T-helper 22 cell (primary cell): Measurements from ENCODE around the gene ULK4.
"Not testable (repeated sequence)": the region's sequence is repeated elsewhere in the genome, so short reads cannot be mapped to it uniquely, and the experiment has no call there.

Source experiments
- DNase-seq: peaks from one replicate; pipeline ENCODE4 v3.0.0-alpha.2; 2020; ENCODE audit warnings: low read depth

Gene ULK4

DNA sequence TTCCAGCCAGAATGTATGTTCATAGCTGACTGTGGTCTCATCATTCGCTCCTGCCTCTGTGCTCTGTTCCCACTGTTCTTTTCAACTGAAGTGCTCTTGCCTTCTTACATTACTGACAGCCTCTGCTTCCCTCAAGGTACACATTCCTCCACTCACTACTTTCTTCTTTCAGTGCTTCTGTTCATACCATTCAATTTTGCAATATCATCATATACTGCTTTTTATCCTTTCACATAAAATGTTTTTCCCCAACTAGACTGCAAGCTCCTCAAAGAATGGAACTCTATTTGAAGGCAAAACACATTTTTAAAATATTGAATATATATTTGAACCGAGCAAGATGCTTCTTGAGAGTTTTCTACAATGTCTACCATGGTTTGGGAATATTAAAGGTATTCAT is 471.5 kb downstream of the ULK4 start:
- no peak for DNase-seq

DNA sequence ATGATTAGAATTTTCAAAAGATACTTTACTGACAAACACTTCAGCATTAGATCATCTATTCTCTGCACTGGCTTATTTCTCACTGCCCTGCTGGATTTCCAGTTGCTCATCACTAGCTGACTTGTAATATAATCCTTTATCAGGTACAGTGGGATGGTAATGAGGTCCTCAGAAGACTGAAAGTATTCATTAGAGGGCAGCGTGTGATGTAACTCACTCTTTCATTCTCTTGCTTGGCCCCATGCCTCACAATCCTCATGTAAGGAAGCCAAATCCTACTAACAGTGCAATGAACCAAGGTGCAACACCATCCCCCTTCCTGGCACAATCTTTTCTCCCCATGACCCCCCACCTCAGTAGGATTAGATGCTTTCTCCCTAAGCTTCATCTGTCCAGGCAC is 472.7 kb downstream of the ULK4 start:
- no peak for DNase-seq

DNA sequence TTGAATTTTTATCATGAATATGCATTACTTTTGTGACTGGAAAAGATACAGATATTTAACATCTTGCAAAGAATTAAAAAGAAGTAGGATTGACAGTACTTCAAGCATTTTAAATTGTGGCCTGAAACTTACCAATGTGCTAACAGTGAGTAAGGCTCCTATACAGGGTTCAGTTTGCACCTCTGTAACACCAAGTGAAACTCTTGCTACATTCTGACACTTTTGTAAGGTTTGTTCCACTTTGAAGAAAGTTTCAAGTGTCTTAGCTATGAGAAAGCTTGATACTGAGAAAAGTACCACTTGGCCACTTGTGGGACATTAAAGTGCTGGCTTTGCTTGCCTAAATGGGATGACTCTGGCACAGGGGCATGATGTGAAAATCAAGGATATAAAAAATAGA is 473.4 kb downstream of the ULK4 start:
- DNase-seq: no peak

DNA sequence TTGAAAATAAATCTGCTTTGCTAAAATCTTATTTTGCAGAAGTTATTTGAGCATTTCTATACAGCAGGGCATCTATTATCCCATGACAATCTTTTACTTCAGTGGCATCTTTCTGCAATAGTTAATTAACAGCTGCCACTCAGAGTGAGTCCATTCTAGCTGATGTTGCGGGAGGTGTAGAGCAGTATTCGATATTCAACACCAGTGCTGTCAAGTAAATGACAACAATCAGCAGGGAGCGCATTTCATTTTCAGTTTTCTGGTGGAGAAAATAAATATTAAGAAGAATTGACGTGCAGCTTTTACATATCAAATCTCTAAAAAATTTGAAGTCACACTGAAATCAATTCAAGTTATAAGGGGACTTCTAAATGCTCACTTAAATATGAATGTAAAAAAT is 476.4 kb downstream of the ULK4 start:
- DNase-seq: no peak

DNA sequence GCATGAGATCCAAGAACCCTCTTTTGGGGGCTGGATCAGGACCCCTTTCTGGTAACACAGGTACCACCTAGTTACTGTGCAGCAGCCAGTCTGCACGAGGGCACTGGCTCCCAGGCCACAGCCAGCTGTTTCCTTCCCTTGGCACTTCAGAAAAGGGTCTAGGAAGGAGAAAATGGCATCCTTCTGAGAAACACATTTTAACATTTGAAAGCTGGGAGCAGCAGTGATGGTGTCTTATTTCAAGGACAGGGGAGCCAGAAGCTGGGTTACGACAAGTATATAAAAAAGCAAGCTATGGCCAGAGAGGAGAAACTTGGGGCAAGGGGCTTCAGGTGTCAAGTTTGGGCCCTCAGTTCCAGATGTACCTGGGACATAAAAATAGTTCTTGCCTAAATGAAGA is 479.8 kb downstream of the ULK4 start:
- no peak for DNase-seq

DNA sequence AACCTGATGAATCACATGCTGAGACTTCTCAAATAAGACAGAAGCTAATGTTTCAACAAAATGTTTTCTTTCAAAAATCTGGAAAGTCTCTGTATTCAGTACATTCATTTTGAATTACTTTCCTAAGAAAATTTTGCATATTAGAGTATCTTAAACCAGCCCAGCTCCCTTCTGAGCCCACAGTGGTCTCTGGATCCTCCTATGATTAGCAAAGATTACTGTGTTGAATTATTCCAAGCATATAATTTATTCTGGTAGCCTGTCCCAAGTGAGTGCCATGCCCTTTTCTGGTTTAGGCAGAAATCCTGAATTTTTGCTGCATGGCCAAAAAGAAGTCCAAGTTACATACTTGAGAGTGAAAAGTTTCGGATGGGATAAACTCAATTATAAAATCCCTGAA is 483.6 kb downstream of the ULK4 start:
- no peak for DNase-seq

DNA sequence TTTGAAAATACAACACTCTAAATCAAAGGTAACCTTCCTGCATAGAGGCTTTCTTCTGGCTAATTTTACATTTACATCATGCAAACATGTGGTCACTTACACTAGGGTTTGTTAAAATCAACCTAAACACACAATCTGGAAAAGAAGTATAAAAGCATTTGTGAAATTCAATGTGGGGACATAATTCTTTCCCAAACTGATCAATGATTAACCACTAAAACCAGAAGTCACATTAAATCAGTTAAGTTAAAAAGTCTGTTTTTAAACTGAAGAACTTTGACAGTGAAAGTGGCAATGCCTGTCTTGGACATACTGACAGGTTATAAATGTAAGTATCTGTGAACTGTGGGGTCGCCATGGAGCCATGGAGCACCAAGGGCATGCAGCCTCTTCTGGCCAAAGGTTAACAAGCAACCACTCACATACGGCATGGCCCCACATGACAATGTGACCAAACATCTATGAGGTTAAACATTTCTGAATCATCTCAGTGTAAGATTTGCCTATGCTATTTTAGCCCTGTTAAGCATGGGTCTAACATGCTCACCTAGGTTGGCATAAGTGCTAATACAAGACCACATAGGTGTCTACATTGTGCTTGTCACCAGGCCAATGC is 484.4 kb downstream of the ULK4 start:
- no peak for DNase-seq

DNA sequence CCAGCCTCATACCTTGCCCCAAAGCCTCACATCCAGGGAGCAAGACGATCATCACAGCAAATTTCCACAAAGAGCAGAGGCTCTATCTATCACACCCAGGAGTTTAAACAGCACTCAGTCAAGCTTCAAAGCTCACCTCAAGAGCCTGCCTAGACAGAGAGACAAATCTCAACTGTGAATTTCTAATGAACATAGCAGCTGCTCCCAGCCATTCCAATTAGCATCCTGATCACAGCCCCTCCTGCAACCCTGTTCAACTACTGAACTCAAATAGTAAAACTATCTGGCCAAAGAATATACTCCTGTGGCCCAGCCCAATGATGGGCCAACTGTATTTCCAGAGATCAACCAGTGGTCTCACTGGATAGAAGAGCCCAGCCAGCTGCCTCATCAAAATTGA is 492.8 kb downstream of the ULK4 start:
- DNase-seq: no peak

DNA sequence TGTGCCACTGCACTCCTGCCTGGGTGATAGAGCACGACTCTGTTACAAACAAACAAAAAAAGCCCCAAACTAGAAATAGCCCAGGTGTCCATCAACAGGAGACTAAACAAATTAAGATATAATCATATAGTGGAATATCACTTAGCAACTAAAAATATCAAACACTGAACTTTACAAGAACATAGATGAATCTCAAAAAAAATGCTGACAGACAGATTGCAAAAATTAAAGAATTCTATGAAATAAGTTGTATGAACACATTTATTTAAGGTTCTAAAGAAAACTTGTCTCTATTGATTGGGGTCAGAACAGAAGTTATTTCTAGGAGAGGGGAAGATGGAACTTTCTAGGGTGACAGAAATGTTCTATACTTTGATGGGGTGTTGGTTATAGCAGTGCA is 494.4 kb downstream of the ULK4 start:
- DNase-seq: no peak

DNA sequence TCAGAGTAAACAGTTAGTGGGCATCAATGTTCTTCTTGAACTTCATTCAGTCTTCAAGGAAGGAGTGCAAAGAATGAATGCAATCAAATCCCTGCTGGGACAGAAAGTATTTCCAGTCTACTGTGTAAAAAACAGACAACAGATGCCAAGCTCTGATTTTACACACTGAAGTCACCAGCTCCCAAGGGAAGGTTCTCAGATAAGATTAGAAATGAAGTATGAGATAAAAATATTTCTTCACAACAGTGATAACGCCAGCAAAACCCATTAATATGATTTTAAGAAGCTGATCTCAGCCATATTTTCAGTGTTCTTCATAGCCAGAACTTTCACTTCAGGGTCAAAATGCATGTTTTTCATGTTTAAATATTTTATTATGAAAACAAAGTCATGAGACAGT is 497.0 kb downstream of the ULK4 start:
- no peak for DNase-seq

DNA sequence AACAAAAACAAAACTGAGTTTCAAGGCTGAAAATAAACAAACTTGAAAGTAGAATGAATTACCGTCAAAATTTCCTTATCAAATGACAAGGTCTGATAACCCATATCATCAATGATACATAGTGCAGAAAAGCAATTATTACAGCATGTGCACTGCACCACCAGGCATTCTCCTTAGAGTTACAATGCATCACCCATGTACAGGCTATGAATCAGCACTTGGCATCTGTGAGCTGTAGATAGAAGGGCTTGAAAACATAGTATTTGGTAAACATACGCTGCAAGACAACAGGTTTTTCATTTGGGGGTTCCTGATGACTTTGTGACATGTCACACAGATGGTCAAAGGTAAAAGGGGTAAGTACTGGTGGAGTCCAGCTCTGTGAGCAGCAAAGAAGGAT is 497.5 kb downstream of the ULK4 start:
- DNase-seq: no peak

DNA sequence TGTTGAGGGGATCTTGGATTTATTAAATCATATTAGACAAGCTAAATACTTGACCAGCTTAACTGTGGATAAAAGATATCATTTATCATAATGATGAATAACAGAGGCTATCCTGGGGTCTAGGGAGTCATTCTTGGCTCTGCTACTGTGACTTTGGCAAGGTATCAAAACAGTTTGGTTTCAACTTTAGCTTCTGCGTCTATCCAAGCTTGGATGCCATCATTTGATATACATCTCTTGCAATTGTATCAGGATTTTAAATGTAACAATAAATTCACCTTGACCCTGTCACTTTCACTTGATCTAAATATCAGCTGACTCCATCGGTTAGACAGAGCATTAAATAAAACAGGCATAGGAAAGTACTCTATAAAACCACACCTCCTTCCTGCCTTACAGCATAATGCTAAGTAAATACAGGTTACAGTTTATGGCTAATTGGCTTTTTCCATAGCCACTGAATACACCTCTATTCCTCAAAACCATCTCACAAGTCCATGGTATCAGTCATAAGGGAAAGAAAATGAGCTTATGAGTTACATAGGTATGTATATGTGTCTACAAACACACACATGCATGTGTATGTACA is 499.7 kb downstream of the ULK4 start:
- no peak for DNase-seq

DNA sequence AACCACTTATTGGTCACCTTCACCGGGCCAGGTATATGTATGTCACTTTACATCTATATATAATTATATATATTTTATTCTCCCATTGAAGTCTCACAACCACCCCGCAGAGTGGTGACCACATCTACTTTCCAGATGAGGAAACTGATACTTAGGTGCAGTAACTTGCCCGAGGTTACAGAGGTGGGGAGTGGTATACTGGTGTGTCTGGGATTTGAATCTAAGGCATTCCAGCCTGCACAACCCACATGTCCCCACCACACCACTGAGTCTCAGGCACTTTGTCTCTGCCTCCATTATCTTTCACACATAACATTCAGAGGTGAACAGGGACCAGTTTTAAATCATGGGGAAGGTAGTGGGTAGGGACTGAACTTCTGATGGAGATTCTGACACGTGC is 501.2 kb downstream of the ULK4 start:
- DNase-seq: no peak

DNA sequence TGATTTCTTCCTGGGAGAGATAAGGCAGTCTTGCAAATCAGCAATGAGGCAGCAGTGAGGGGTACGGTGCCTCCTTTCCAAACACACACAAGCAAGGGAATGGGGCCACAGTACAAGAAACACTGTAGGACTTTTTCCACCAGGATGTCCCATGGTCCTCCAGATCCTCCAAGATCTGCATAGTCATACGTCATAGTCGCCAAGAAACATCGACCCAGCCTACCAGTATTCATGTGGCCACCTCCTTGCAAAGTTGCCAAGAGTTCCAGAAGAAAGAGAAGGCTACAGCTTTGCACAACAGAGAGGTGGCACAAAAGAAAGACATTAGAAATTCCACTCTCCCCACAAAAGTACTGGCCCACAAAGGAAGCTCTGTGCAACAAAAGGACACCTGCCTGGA is 504.7 kb downstream of the ULK4 start:
- no peak for DNase-seq

DNA sequence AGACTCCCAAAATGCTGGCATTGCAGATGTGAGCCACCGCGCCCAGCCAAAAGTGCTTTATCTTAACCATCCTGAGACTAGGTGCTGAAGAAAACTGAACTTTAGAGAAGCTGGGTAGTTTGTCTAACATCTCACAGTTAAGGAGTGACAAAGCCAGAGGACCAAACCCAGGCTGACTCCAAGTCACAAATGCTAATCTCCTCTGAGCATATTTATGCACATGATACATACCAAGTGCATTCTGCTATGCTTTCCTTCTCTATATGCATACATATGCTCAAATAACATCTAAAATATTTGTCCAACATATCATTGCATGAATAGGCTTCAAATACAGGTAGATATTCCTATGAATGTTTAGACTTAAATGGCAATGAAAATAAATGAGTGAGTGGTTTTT is 505.7 kb downstream of the ULK4 start:
- DNase-seq: no peak

DNA sequence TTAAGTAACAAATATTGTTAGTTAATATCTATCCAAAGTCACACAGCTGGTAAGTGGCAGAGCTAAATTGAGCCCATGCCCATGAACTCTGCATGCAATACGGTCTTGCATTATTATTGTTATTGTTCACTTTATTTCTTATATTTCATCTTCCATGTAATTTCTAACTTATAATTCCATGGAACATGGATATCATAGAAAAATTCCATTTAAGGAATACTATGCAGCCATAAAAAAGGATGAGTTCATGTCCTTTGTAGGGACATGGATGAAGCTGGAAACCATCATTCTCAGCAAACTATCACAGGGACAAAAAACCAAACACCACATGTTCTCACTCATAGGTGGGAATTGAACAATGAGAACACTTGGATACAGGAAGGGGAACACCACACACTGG is 508.3 kb downstream of the ULK4 start:
- DNase-seq: not testable (repeated sequence)

DNA sequence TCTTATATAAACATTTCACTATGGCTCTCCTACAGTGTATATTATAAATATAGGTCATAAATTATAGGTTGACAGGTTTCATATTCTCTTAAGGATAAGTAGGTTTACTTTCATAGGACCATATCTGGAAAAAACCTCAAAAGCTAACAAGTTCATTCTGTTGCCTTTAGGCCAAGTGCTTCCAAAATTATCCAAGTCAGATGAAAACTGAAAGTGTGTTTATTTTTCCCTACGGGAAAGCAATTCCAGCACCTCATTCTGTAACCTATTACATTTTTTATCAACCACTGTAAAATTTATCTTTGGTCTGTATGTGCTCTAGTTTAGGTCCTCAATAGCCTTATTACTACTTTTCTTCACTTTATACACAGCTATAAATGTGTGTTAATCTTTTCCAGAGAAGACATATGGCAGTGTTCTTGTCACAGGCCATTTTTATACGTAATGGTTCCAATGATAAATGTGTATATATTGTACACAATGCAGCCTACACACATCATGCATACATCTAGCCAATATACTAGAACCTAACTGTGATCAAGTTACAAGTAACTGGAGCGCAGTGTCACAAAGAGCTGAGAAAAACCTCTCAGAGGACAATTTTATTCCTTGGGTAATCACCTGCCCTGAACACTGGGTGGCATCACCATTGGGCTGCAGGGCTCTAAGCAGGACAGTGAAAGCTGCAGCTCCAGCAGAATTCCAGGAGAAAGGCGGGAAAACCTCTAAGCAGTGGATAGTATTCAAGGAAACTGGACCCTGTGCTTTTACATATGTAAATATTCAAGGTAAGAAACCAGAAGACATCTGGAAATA is 511.3 kb downstream of the ULK4 start:
- no peak for DNase-seq

DNA sequence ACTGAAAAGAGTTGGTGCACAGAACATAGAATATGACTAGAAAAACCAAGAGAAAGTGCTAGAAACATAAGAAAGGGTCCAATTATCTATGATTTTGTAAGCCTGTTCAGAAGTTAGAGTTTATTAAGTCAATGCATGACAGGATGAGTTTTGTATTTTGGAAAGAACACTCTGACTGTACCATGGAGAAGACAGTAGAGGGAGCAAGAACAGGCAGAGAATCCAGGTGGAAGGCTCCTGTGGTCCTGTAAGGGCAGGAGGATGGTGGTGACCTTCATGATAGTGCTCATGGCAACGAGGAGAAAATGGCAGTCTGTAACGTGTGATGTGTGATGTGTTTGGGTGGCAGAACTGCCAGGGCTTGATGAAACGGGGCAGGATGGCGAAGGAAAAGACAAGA is 513.5 kb downstream of the ULK4 start:
- DNase-seq: no peak

DNA sequence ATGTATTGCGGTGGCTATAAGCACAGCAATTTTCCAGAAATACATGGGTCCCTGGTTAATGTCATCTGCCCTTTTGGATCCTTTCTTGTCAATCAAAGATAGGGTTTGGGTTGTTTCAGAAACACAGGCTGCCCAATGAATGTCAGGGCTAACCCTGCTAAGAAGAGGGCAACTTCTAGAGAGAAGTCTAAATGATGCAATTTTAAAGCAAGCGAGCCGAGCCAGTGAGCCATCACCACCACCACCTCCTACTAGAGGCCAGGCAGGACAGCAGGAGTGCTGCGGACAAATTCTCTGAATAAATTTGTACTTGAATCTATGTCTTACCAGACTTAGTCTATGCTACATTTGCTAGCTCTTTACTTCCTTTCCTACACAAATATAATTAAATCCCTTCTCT is 514.2 kb downstream of the ULK4 start:
- no peak for DNase-seq

DNA sequence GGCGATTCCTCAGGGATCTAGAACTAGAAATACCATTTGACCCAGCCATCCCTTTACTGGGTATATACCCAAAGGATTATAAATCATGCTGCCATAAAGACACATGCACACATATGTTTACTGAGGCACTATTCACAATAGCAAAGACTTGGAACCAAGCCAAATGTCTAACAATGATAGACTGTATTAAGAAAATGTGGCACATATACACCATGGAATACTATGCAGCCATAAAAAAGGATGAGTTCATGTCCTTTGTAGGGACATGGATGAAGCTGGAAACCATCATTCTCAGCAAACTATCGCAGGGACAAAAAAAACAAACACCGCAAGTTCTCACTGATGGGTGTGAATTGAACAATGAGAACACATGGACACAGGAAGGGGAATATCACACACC is 515.6 kb downstream of the ULK4 start:
- DNase-seq: not testable (repeated sequence)

DNA sequence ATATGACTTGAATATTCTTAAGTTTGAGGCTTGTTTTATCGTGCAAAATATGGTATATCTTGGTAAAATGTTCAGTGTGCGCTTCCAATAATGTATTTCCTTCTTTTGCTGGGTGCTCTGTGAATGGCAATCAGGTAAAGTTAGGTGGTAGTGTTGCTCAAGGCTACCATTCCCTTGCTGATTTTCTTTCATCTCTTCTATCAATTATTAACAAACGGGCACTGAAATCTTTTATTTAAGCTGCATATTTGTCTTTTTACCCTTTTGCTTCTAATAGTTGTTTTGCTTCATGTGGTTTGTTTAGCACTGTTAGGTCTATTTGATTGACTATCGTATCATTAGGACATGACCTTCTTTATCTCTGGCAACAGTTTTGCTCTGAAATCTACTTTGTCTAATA is 520.3 kb downstream of the ULK4 start:
- DNase-seq: no peak

DNA sequence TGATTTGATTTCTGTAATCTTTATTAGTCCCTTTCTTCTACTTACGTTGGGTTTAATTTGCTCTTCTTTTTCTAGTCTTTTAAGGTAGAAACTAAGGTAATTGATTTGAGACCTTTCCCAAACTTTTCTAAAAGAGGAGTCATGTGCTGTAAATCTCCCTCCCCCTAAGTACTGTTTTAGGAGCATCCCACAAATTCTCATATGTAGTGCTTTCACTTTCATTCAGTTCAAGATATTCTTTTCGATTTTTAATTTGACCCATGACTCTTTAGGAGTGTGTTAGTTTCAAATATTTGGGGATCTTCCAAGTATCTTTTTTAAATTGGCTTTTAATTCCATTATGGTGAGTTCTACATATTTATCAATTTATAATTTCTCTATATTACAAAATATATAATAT is 520.8 kb downstream of the ULK4 start:
- no peak for DNase-seq

DNA sequence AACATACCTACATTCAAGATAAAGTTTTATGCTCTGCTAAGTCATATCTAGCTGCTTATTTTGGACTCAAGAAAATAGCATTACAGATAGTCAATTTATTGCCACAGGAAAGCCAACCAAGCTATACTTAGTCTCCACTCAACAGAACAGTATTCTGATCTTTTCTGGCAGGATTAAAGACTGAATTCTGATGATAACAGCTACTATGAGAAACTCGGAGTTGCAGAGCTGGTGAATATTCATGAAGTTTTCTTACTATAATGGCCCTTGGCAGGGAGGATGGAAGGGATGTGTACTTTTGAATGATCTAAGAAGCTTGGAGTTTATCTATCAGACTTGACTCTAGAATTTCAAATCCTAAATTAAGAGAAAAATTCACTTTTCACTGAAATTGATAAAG is 524.9 kb downstream of the ULK4 start:
- DNase-seq: no peak

DNA sequence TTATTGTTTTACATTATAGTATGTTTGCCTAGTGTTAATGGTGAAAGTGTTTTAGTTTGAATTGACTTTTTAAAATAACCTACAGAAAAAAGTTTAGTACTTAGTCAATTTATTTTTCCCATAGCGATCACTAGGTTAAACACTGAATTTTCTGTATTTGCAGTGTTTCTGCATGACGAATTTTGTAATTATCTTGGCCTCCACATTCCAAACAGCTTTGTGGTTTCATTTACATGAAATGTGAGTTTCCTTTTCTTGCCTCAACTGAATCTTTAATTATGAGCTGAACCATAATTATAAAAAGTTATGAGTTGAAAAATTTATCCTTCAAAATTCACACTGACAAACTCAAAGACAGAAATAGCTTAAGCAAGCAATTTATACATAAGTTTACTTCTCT is 527.1 kb downstream of the ULK4 start:
- no peak for DNase-seq
